AG10803 (cell line): ENCODE data around the gene ETNK1.

Experiments
- DNase-seq: peaks from one replicate; pipeline ENCODE4 v3.0.0; 2010; ENCODE audit warnings: low read depth
- H3K4me3 ChIP-seq: 2 replicates; pipeline ENCODE4 v1.5.1; 2011; ENCODE audit warnings: mild to moderate bottlenecking, low read length, control low read depth
- CTCF ChIP-seq: conservative IDR thresholded peaks from 2 replicates; pipeline ENCODE4 v1.5.1; 2011; ENCODE audit warnings: mild to moderate bottlenecking, low read length, control low read depth, inconsistent platforms

The ETNK1 gene

GRCh38 chr12:22719745-22720144 is 94.8 kb downstream of the ETNK1 start:
- no peak overlapping the region for H3K4me3 ChIP-seq
- no peak for DNase-seq
- TF ChIP-seq CTCF = no peak

DNA sequence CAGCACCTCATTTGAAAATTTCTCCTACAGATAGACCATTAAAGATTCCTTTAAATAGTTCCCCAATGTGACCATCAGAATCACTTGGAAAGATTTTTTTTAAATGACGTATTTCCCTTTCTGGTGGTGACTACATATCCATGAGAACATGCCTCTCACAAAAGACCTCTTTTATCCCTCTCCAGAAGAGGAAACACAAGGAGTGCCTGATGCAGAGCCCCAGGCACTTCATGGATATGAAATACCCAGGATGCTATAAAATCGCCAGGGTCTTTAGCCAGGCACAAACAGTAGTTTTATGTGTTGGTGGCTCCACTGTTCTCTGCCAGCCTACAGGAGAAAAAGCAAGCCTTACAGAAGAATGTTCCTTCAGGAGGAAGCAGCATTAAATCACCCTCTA is 97.1 kb downstream of the ETNK1 start:
- no peak for DNase-seq
- TF ChIP-seq CTCF = no peak
- no peak overlapping the region for H3K4me3 ChIP-seq

- H3K4me3 ChIP-seq = no peak overlapping the region
- DNase-seq = no peak
- no peak for TF ChIP-seq CTCF
Measured at GRCh38 chr12:22722779-22723178, 97.8 kb downstream of the ETNK1 start.

DNA sequence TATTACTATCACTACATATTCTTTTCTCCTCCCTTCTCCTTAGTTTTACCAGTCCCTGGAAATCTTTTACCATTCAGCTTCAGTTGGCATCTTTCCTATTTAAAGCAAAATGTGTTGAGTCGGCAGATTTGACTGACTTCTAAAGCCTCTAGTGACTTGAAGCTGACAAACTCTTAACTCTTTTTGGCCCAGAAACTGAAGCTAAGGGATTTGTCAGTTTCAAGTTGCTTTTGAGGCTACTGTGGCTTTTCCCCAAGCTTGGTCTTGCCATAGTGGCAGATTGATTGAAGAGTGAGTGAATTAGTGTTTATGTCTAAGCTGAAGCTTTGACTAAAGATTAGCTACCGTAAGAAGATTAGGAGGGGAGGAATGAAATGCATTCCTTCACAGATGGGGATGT is 104.0 kb downstream of the ETNK1 start:
- no peak overlapping the region for H3K4me3 ChIP-seq
- no peak for TF ChIP-seq CTCF
- no peak for DNase-seq

GRCh38 chr12:22729431-22729956 is 104.5 kb downstream of the ETNK1 start:
- no peak for TF ChIP-seq CTCF
- DNase-seq = no peak
- peak overlapping the region; percentile 38 for H3K4me3 ChIP-seq

DNA sequence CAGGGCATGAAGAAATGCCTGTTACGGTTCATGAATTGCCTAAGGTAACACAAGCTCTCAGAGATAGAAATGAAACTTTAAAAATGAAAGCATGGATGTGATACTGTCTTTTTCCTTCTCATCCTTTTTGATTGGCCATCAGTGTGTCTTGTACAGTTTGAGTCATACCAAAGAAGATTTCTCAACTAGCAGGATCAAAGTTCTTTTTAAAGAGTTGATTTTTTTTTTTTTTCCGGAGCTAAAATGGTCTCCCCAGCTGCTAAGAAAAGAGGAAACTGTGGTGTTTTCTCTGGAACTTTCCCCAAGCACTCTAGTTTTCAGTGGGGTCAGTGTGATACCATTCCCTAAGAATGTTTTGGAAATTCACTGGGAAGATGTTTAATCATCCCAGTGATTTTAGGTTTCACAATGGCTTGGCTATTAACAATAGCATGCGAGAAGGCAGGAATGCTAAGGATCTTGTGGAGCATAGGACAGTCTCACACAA is 105.0 kb downstream of the ETNK1 start:
- DNase-seq = peak; percentile 91
- peak overlapping the region; percentile 38 for H3K4me3 ChIP-seq
- no peak for TF ChIP-seq CTCF

- peak; percentile 12 for DNase-seq
- H3K4me3 ChIP-seq = no peak overlapping the region
- no peak for TF ChIP-seq CTCF
Measured at GRCh38 chr12:22731236-22731635, 106.3 kb downstream of the ETNK1 start.
